HepG2 (cell line): ENCODE results near the gene DPY19L1. TPM values are rescaled to one million over a fixed set of nuclear protein-coding genes. Genes with fewer than 3 reads are reported as not detected.
"Not testable (repeated sequence)": the region's sequence is repeated elsewhere in the genome, so short reads cannot be mapped to it uniquely, and the experiment has no call there.

Source experiments
- ATAC-seq: fragments of 200-7000 bp; cut with Tn5 transposase; 3 replicates; pipeline ENCODE4 v1.9.1; 2020; ENCODE audit warnings: mild to moderate bottlenecking, moderate library complexity
- BruUV-seq: library from RNA; stranded (reverse); fragments of 400-500 nt; replicated peaks from 2 replicates; lab custom pipeline; 2021; lab: Mats Ljungman, UMichigan
- CTCF ChIA-PET: fragments of 300-600 bp; formaldehyde crosslinking; extraction: SDS; loops from one replicate; lab custom pipeline; 2021; ENCODE audit warnings: low total read pairs, inconsistent platforms, low intra/inter-chr PET ratio; lab: Yijun Ruan, JAX
- POLR2A ChIA-PET: fragments of 350-600 bp; sonication (Branson Sonifier 250); formaldehyde crosslinking; loops from one replicate; lab custom pipeline; 2020; ENCODE audit warnings: antibody characterized with exemption, inconsistent platforms; lab: Yijun Ruan, JAX
- DNase-seq: peaks from one replicate; pipeline ENCODE4 v3.0.0-alpha.2; 2015; ENCODE audit warnings: low spot score
- FAIRE-seq: peaks from 3 replicates; lab custom pipeline; 2011; peaks lifted over from hg19 to GRCh38; lab: Jason Lieb, UNC
- H2AFZ ChIP-seq: one replicate; pipeline ENCODE4 v1.6.1; 2011; ENCODE audit warnings: low read length, inconsistent platforms
- H3K27ac ChIP-seq: fragments of 300-600 bp; 3 replicates; pipeline ENCODE4 v1.8.0; 2011; ENCODE audit warnings: mixed run types, mild to moderate bottlenecking, mixed read lengths, low read length, inconsistent platforms; ENCODE audit not compliant: insufficient read depth; ENCODE audit errors: extremely low read length
- H3K27me3 ChIP-seq, 2 experiments: fragments of 200-600 bp in 1 of 2; 2 replicates in 1 of 2; 3 replicates in 1 of 2; pipeline versions ENCODE4 v1.6.0 to v1.8.0; 2011; ENCODE audit warnings: low read length in 2 of 2, mild to moderate bottlenecking in 2 of 2, moderate library complexity in 2 of 2, inconsistent platforms in 1 of 2; ENCODE audit not compliant: insufficient read depth in 2 of 2, control insufficient read depth in 1 of 2
- H3K36me3 ChIP-seq, 2 experiments: fragments of 200-600 bp in 1 of 2; replicated peaks in 1 of 2; 2 replicates in 1 of 2; 3 replicates in 1 of 2; pipeline versions ENCODE4 v1.5.1 to v1.8.0; 2011; ENCODE audit warnings: low read length in 2 of 2, inconsistent platforms in 1 of 2; ENCODE audit not compliant: insufficient read depth in 2 of 2, control insufficient read depth in 1 of 2
- H3K4me1 ChIP-seq: 2 replicates; pipeline ENCODE4 v1.5.1; 2012; ENCODE audit warnings: low read length, inconsistent platforms; ENCODE audit not compliant: insufficient read depth
- H3K4me2 ChIP-seq: 2 replicates; pipeline ENCODE4 v1.6.0; 2011; ENCODE audit warnings: low read depth, low read length, inconsistent platforms
- H3K4me3 ChIP-seq, 3 experiments: fragments of 200-600 bp in 1 of 3; sonication (generic), shearing (Covaris generic) in 1 of 3; replicated peaks in 1 of 3; 2 replicates each; pipeline ENCODE4 v1.5.1; 2011 to 2016; ENCODE audit warnings: low read length in 3 of 3, inconsistent platforms in 2 of 3, low read depth in 2 of 3, mild to moderate bottlenecking in 2 of 3, control low read depth in 1 of 3, mixed read lengths in 1 of 3; ENCODE audit not compliant: insufficient read depth in 1 of 3
- H3K79me2 ChIP-seq: one replicate; pipeline ENCODE4 v1.6.1; 2011; ENCODE audit warnings: low read length, inconsistent platforms; ENCODE audit not compliant: insufficient read depth
- H3K9ac ChIP-seq: 2 replicates; pipeline ENCODE4 v1.6.0; 2011; ENCODE audit warnings: mild to moderate bottlenecking, low read depth, low read length, inconsistent platforms; ENCODE audit not compliant: insufficient read depth
- H3K9me3 ChIP-seq: 2 replicates; pipeline ENCODE4 v1.5.1; 2012; ENCODE audit warnings: mild to moderate bottlenecking, low read length
- H4K20me1 ChIP-seq: 2 replicates; pipeline ENCODE4 v1.6.0; 2011; ENCODE audit warnings: inconsistent platforms, mild to moderate bottlenecking, low read length, moderate library complexity; ENCODE audit not compliant: insufficient read depth
- ARID3A ChIP-seq: IDR thresholded peaks from 2 replicates; pipeline ENCODE4 v1.6.1; 2012; ENCODE audit warnings: low read depth, low read length, improper control_type of control experiment
- KLF13 ChIP-seq: sonication (generic); formaldehyde crosslinking; IDR thresholded peaks from 2 replicates; pipeline ENCODE4 v1.4.0; 2020; ENCODE audit warnings: mild to moderate bottlenecking, missing genetic modification reagents
- NRL ChIP-seq: sonication (generic); formaldehyde crosslinking; IDR thresholded peaks from 2 replicates; pipeline ENCODE4 v1.5.0; 2020; ENCODE audit warnings: missing genetic modification reagents, mild to moderate bottlenecking, moderate library complexity, borderline replicate concordance
- SIX4 ChIP-seq: sonication (generic); formaldehyde crosslinking; IDR thresholded peaks from 2 replicates; pipeline ENCODE4 v1.4.0; 2020; ENCODE audit warnings: missing genetic modification reagents
- SMAD1 ChIP-seq: sonication (generic); formaldehyde crosslinking; IDR thresholded peaks from 2 replicates; pipeline ENCODE4 v1.4.0; 2020; ENCODE audit warnings: missing genetic modification reagents, low read depth, mild to moderate bottlenecking, borderline replicate concordance
- SNAPC2 ChIP-seq: sonication (generic); formaldehyde crosslinking; IDR thresholded peaks from 2 replicates; pipeline ENCODE4 v1.8.1; 2022; ENCODE audit warnings: mild to moderate bottlenecking, missing genetic modification reagents
- ZNF503 ChIP-seq: sonication (generic); formaldehyde crosslinking; IDR thresholded peaks from 2 replicates; pipeline ENCODE4 v1.4.0; 2020; ENCODE audit warnings: missing genetic modification reagents
- ZNF724P ChIP-seq: sonication (generic); formaldehyde crosslinking; IDR thresholded peaks from 2 replicates; pipeline ENCODE4 v1.8.0; 2022; ENCODE audit warnings: missing genetic modification reagents, borderline replicate concordance
- WGBS: methylation state at CpG from one replicate; pipeline ENCODE4 v1.1.6; 2017; ENCODE audit warnings: low lambda C conversion rate; 5-methylcytosine and 5-hydroxymethylcytosine counted together
- in situ Hi-C: cut with HindIII; loops from 2 replicates; pipeline ENCODE4 v1.10.0; 2017; ENCODE audit warnings: low pct_unique_long_range_greater_than_20kb; ENCODE audit not compliant: extremely low pct_ligation_motif_present
- intact Hi-C: fragments of 100-400 bp; cut with micrococcal nuclease; formaldehyde crosslinking; loops from one replicate; pipeline ENCODE4 v1.10.0; 2022; ENCODE audit not compliant: unreplicated experiment
- polyA plus RNA-seq, 8 experiments: library from polyadenylated mRNA; depleted of rRNA in 3 of 8; stranded (reverse) in 7 of 8; unstranded in 1 of 8; fragments of >200 nt; fragmentation: Illumina TruSeq in 4 of 8; extraction: Trizol in 4 of 8; gene quantifications; 2 replicates each; pipeline versions ENCODE4 v1.2.1 to v1.2.3, GENCODE V29; 2011 to 2016; ENCODE audit warnings: low read depth in 4 of 8, missing spikeins in 1 of 8, mixed read lengths in 1 of 8; ENCODE audit not compliant: insufficient read depth in 1 of 8
- total RNA-seq, 5 experiments: library from RNA; depleted of rRNA; stranded (reverse); fragments of >200 nt; fragmentation: Illumina TruSeq; extraction: Trizol; gene quantifications; 2 replicates each; pipeline ENCODE4 v1.2.3, GENCODE V29; 2016; ENCODE audit warnings: low read depth in 1 of 5

Gene DPY19L1
- total and polyA plus RNA-seq, 2 of the 13 experiments (the other 11 are each of a cell fraction or from before 2014, with no cell fraction given), result 18.9 to 32.6 TPM

- TF ChIP-seq NRL (CRISPR knock-in tag), result no peak
- no peak for TF ChIP-seq ZNF724P
- no peak for TF ChIP-seq SNAPC2 (CRISPR knock-in tag)
- TF ChIP-seq SMAD1 (CRISPR knock-in tag), result no peak
- TF ChIP-seq ARID3A, result no peak
- no peak for TF ChIP-seq ZNF503
- no peak for TF ChIP-seq SIX4
- TF ChIP-seq KLF13 (CRISPR knock-in tag), result no peak
Observed at GRCh38 chr7:34946486-34946885, 90.8 kb downstream of the DPY19L1 start (continued).

- FAIRE-seq, DNase-seq, H3K27me3 ChIP-seq, intact Hi-C loops, H3K4me3 ChIP-seq, CTCF ChIA-PET, H3K36me3 ChIP-seq, H3K27ac ChIP-seq, H3K4me1 ChIP-seq, H3K79me2 ChIP-seq, BruUV-seq, ATAC-seq, H3K4me2 ChIP-seq, H4K20me1 ChIP-seq, H3K9me3 ChIP-seq, H2AFZ ChIP-seq, in situ Hi-C loops, H3K9ac ChIP-seq, POLR2A ChIA-PET: not testable (repeated sequence)
- WGBS, result 90% methylated on average over 7 of the region's 7 CpGs
Observed at GRCh38 chr7:34945894-34946477, 91.3 kb downstream of the DPY19L1 start.
